DND-41 (cell line): ENCODE results near the gene HS3ST1.

ENCODE experiments used
- ATAC-seq: fragments of 200-7000 bp; cut with Tn5 transposase; 3 replicates; pipeline ENCODE4 v1.9.1; 2021; ENCODE audit warnings: low read depth; ENCODE audit not compliant: insufficient read depth
- DNase-seq: peaks from one replicate; pipeline ENCODE4 v3.0.0-alpha.2; 2020
- H2AFZ ChIP-seq: 2 replicates; pipeline ENCODE4 v1.6.0; 2012; ENCODE audit warnings: low read depth, low read length
- H3K27ac ChIP-seq: 2 replicates; pipeline ENCODE4 v1.5.1; 2012; ENCODE audit warnings: low read length, inconsistent platforms
- H3K27me3 ChIP-seq: fragments of 200-600 bp; sonication (generic); 2 replicates; pipeline ENCODE4 v1.6.0; 2012; ENCODE audit warnings: low read length, mild to moderate bottlenecking, inconsistent platforms; ENCODE audit not compliant: insufficient read depth, poor library complexity
- H3K36me3 ChIP-seq: 2 replicates; pipeline ENCODE4 v1.5.1; 2012; ENCODE audit warnings: low read length, inconsistent platforms; ENCODE audit not compliant: insufficient read depth
- H3K4me1 ChIP-seq: 2 replicates; pipeline ENCODE4 v1.5.1; 2012; ENCODE audit warnings: mild to moderate bottlenecking, low read length; ENCODE audit not compliant: insufficient read depth
- H3K4me2 ChIP-seq: 2 replicates; pipeline ENCODE4 v1.6.0; 2012; ENCODE audit warnings: mild to moderate bottlenecking, moderate library complexity, low read length, inconsistent platforms; ENCODE audit not compliant: insufficient read depth
- H3K4me3 ChIP-seq, 2 experiments: fragments of 200-600 bp in 1 of 2; shearing (Covaris generic) in 1 of 2; 2 replicates each; pipeline ENCODE4 v1.5.1; 2012 to 2016; ENCODE audit warnings: inconsistent platforms in 2 of 2, low read length in 2 of 2, mild to moderate bottlenecking in 2 of 2, low read depth in 1 of 2, moderate library complexity in 1 of 2
- H3K79me2 ChIP-seq: 2 replicates; pipeline ENCODE4 v1.6.0; 2012; ENCODE audit warnings: low read length, inconsistent platforms; ENCODE audit not compliant: insufficient read depth
- H3K9ac ChIP-seq: 2 replicates; pipeline ENCODE4 v1.6.0; 2012; ENCODE audit warnings: low read depth, mild to moderate bottlenecking, inconsistent platforms, low read length, moderate library complexity
- H3K9me3 ChIP-seq: 2 replicates; pipeline ENCODE4 v1.5.1; 2012; ENCODE audit warnings: low read length, moderate library complexity, mild to moderate bottlenecking, inconsistent platforms; ENCODE audit not compliant: insufficient read depth, severe bottlenecking
- H4K20me1 ChIP-seq: 2 replicates; pipeline ENCODE4 v1.6.0; 2012; ENCODE audit warnings: low read length; ENCODE audit not compliant: insufficient read depth
- CTCF ChIP-seq: IDR thresholded peaks from 2 replicates; pipeline ENCODE4 v1.5.1; 2012; ENCODE audit warnings: borderline replicate concordance, low read length, moderate library complexity, mild to moderate bottlenecking; ENCODE audit not compliant: poor library complexity, severe bottlenecking; ENCODE audit errors: extremely low read depth
- EZH2 ChIP-seq: IDR thresholded peaks from 3 replicates; pipeline ENCODE4 v1.6.1; 2012; ENCODE audit warnings: borderline replicate concordance, low read depth, mild to moderate bottlenecking, moderate library complexity, low read length, inconsistent platforms; ENCODE audit not compliant: severe bottlenecking

The HS3ST1 gene

DNA sequence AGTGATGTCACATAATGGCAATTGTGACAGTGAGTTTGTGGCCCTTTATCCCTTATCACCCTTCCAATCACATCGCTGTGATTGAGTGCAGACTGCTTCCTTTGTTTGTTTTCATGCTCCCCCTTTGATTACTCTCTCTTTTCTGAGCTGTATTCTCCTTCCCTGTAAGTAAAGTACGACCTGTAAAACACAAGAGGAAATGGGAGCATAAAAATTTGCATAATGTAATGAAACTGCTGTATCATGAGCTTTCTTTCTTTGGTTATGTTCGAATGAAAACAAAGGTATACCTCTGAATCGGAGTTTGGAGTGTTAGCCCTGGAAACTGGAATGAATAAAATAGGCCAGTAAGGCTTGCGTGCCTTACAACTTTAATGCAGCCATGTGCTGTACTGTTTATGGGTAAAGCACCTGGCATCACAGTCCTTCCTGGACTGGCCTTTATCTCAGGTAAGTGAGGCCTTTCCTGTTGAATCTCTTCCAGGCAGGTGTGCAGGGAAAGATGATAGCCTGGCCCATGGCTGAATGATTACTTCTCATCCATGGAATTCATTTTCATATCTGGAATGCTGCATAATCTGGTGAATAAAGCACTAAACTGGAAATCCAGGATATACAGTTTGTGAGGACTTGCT is 26.6 kb upstream of the HS3ST1 start:
- H3K4me2 ChIP-seq: no peak overlapping the region
- H3K9me3 ChIP-seq: peaks cover 3% of the 10 kb centered on the region
- no peaks in the 10 kb centered on the region for H3K79me2 ChIP-seq
- no peaks in the 10 kb centered on the region for H3K36me3 ChIP-seq
- H3K27me3 ChIP-seq: no peaks in the 10 kb centered on the region
- H2AFZ ChIP-seq: no peak overlapping the region
- ATAC-seq (no peak), DNase-seq (no peak)
- H4K20me1 ChIP-seq: no peaks in the 10 kb centered on the region
- H3K4me1 ChIP-seq: no peaks in the 10 kb centered on the region
- H3K9ac ChIP-seq: no peak overlapping the region
- no peak overlapping the region for H3K4me3 ChIP-seq
- no peak for TF ChIP-seq CTCF
- no peak for TF ChIP-seq EZH2
- H3K27ac ChIP-seq: no peak overlapping the region

DNA sequence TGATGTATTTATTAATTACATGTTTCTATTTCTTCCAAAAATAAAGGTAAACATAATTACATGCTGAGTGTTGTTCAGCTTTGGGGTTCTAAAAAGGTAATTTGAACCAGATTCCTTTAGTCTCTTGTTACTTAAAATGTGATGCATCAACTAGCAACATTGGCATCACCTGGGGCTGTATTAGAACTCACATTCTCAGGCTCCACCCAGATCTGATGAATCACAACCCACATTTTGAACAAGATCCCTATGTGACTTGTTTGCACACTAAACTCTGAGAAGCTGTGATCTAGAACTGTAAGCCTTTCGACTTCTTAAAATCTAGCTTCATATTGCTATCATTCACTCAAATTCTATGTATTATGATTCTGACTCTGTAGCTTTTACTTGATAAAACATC is 23.0 kb upstream of the HS3ST1 start:
- no peaks in the 10 kb centered on the region for H3K4me1 ChIP-seq

DNA sequence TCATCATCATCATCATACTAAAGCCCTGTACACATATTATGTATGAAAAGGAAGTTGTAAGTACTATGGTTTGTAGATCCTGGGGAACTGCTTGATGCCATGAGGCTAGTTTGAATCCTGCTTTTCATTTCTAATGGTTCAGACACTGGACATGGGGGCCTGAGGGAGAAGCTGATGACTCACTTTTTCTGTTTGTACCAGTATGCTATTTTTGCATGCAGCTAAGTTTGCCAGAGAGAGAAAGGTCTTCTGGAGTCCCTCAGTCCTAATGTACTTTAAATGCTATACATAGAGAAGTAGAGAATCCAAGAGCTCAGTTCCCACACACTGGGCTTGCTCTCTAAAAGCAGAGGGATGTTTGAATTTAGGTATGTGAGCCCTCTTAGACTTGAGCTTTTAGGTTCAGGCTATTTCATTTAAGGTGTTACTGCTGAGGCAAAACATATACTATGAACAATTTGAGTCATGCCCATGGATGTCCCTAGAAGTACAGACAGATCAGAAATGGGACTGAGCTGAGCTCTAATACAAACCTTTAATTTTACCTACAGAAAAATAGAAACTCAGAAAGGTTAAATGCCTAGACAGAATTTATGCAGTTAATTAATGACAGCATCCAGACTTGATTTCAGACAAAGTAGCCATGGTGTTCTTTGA is 17.6 kb upstream of the HS3ST1 start:
- H2AFZ ChIP-seq: no peak overlapping the region
- H4K20me1 ChIP-seq: no peaks in the 10 kb centered on the region

More for the DNA sequence above, 23.0 kb upstream of the HS3ST1 start:
- H3K9me3 ChIP-seq: no peaks in the 10 kb centered on the region
- no peak overlapping the region for H2AFZ ChIP-seq
- H3K27ac ChIP-seq: no peak overlapping the region
- TF ChIP-seq CTCF (no peak), EZH2 (no peak)
- no peaks in the 10 kb centered on the region for H3K36me3 ChIP-seq
- H3K79me2 ChIP-seq: no peaks in the 10 kb centered on the region
- H4K20me1 ChIP-seq: no peaks in the 10 kb centered on the region
- ATAC-seq (no peak), DNase-seq (no peak)
- no peak overlapping the region for H3K9ac ChIP-seq
- no peaks in the 10 kb centered on the region for H3K27me3 ChIP-seq
- H3K4me2 ChIP-seq: no peak overlapping the region
- no peak overlapping the region for H3K4me3 ChIP-seq

More for the DNA sequence above, 17.6 kb upstream of the HS3ST1 start:
- DNase-seq (no peak), ATAC-seq (no peak)
- no peaks in the 10 kb centered on the region for H3K79me2 ChIP-seq
- H3K4me1 ChIP-seq: no peaks in the 10 kb centered on the region
- H3K4me3 ChIP-seq: no peak overlapping the region
- no peak overlapping the region for H3K4me2 ChIP-seq
- H3K27ac ChIP-seq: no peak overlapping the region
- H3K9me3 ChIP-seq: no peaks in the 10 kb centered on the region
- no peaks in the 10 kb centered on the region for H3K27me3 ChIP-seq
- TF ChIP-seq CTCF (no peak), EZH2 (no peak)
- no peak overlapping the region for H3K9ac ChIP-seq
- H3K36me3 ChIP-seq: no peaks in the 10 kb centered on the region
